ENCODE measurements around the gene ZP2.

- no peak for TF ChIP-seq REST (IDR thresholded peaks at IDR 0.05; ENCODE audit: low read depth)
- TF ChIP-seq EP300 (IDR thresholded peaks at IDR 0.05; ENCODE audit: borderline replicate concordance), result no peak
- TF ChIP-seq EGR1 (IDR thresholded peaks at IDR 0.05), result no peak
- no peak for TF ChIP-seq RAD21 (IDR thresholded peaks at IDR 0.05; ENCODE audit: low read depth)
- TF ChIP-seq YY1 (IDR thresholded peaks at IDR 0.05; ENCODE audit: low read depth), result no peak
- TF ChIP-seq MAX (IDR thresholded peaks at IDR 0.05), result no peak
Observed at GRCh38 chr16:21163576-21163975, 47.8 kb downstream of the ZP2 start.
